Skeletal muscle tissue (tissue), 4 donors: ENCODE results near the gene UPK3A. TPM values are rescaled to one million over a fixed set of nuclear protein-coding genes. Genes with fewer than 3 reads are reported as not detected.

Experiments used
- H3K27ac ChIP-seq: one replicate; pipeline ENCODE4 v1.7.0; 2013; ENCODE audit warnings: mild to moderate bottlenecking, low read depth, low read length, inconsistent platforms
- H3K27me3 ChIP-seq, 3 donors: one replicate each; pipeline ENCODE4 v1.7.0; 2013; ENCODE audit warnings: low read length in 3 of 3; ENCODE audit not compliant: control insufficient read depth in 3 of 3, insufficient read depth in 3 of 3
- H3K36me3 ChIP-seq, 3 donors: one replicate each; pipeline ENCODE4 v1.7.0; 2013; ENCODE audit warnings: low read length in 3 of 3; ENCODE audit not compliant: control insufficient read depth in 3 of 3, insufficient read depth in 3 of 3
- H3K4me1 ChIP-seq, 3 donors: one replicate each; pipeline ENCODE4 v1.7.0; 2013; ENCODE audit warnings: low read length in 3 of 3, mild to moderate bottlenecking in 3 of 3; ENCODE audit not compliant: control insufficient read depth in 3 of 3, insufficient read depth in 3 of 3
- H3K4me3 ChIP-seq, 3 donors: one replicate each; pipeline ENCODE4 v1.7.0; 2013; ENCODE audit warnings: low read length in 3 of 3
- H3K9ac ChIP-seq, 3 donors: one replicate each; pipeline ENCODE4 v1.7.0; 2013; ENCODE audit warnings: low read length in 3 of 3, mild to moderate bottlenecking in 3 of 3, moderate library complexity in 2 of 3, low read depth in 1 of 3
- H3K9me3 ChIP-seq, 3 donors: one replicate each; pipeline ENCODE4 v1.7.0; 2013; ENCODE audit warnings: low read length in 3 of 3; ENCODE audit not compliant: control insufficient read depth in 3 of 3
- total RNA-seq: library from RNA; depleted of rRNA; stranded (reverse); fragments of >200 nt; gene quantifications from one replicate; pipeline ENCODE4 v1.2.3, GENCODE V29; 2014
- donor health status: Osteomylitis.

Gene UPK3A
- total RNA-seq, 1 donor from 2014 or later, result not detected

DNA sequence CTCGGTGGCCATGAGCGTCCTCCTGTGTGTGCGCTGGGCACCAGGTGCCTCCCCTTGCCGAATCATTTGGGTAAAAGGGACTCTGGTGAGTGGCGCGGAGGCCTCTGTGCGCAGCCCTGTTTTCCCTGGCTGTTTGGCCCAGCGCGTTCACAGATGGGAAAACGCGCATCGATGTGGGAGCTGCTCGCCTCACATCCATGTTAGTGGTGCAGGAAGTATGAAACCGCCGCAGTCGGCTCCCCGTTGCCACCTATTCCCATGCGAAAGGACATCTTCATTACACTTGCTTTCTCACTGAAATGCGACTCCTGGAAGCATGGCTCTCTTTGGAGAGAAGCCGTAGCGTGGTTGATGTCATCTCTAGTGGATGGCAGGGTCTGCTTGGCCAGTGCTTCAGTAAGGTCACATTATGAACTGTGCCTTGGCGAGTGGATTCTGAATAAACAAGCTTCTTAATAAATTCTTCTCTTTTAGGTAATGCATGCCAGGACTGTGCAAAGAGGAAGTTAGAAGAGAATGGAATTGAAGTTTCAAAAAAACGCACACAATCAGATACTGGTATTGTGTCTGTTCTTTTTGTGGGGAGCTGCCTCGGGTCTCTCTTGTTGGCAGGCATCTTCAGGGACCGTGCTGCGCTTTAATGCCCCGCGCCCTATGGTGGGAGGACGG, 51.2 kb downstream of the UPK3A start:
- Histone ChIP-seq H3K4me1 (peaks cover 52 to 63% (median 63%) of the 10 kb centered on the region in 3 donors), H3K36me3 (peaks cover 5 to 21% (median 15%) of the 10 kb centered on the region in 3 donors), H3K27me3 (no peaks in the 10 kb centered on the region), H3K4me3 (peak overlapping the region in 2 of 3 donors; percentile 12 to 54), H3K9me3 (no peaks in the 10 kb centered on the region), H3K9ac (peak overlapping the region in 2 of 3 donors; percentile 43 to 79), H3K27ac (peak overlapping the region; percentile 81)

DNA sequence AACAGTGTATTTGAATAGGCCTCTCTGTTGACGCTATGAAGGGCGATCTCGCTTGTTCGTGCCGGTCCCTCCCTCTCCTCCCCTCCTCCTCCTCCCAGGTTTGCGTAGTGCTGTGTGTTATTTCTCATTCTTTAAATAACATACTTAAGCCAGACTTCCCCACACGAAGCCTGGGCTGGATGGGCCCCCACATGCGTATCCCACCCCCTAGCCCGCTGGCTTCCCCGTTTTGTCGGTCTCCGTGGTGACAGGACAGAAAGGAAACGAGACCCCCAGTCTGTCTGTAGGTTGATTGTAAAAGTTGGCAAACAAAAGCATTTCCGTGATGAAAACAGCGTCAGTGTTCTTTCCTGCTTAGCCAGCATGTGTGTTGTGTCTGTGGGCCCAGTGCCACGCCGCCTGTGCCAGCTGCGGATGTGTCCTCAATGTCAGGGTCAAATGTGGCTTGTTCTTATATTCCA, 52.3 kb downstream of the UPK3A start:
- peaks cover 45 to 54% (median 53%) of the 10 kb centered on the region in 3 donors for H3K4me1 ChIP-seq

GRCh38 chr22:45337536-45337935, 52.8 kb downstream of the UPK3A start:
- no peaks in the 10 kb centered on the region for H3K27me3 ChIP-seq
- H3K9ac ChIP-seq, result peak overlapping the region in 1 of 3 donors; percentile 79
- peaks cover 41 to 49% (median 48%) of the 10 kb centered on the region in 3 donors for H3K4me1 ChIP-seq
- H3K27ac ChIP-seq, result no peak overlapping the region
- H3K9me3 ChIP-seq, result no peaks in the 10 kb centered on the region
- H3K36me3 ChIP-seq, result peaks cover 18 to 21% (median 21%) of the 10 kb centered on the region in 3 donors
- no peak overlapping the region for H3K4me3 ChIP-seq

More for the DNA sequence above, 52.3 kb downstream of the UPK3A start:
- Histone ChIP-seq H3K9me3 (no peaks in the 10 kb centered on the region), H3K9ac (peak overlapping the region in 2 of 3 donors; percentile 51 to 79), H3K27me3 (no peaks in the 10 kb centered on the region), H3K4me3 (peak overlapping the region; percentile 39 to 69 (median 62)), H3K36me3 (peaks cover 15 to 20% (median 19%) of the 10 kb centered on the region in 3 donors), H3K27ac (peak overlapping the region; percentile 77)

GRCh38 chr22:45338795-45339194, 54.0 kb downstream of the UPK3A start:
- H3K36me3 ChIP-seq, result peaks cover 18 to 21% (median 21%) of the 10 kb centered on the region in 3 donors
- peaks cover 37 to 42% (median 40%) of the 10 kb centered on the region in 3 donors for H3K4me1 ChIP-seq

DNA sequence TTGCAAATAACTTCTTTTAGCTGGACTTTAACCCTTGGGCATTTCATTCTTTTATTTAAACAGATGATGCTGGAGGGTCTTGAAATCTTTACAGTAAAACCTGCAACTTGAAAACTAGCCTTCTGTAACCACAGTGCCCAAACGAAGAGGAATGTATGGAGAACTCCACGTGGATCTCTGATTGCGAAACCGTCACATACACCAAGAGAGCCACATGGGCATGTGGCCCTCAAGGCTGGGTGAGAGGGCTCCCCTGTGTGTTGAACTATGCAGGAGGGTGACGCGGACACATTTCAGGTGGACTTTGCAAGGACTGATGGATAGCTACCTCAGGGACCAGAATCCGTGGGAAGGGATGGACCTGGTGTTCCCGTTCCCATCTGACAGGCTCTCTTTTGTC, 55.6 kb downstream of the UPK3A start:
- Histone ChIP-seq H3K4me3 (no peak overlapping the region), H3K27me3 (no peaks in the 10 kb centered on the region), H3K36me3 (peaks cover 18 to 24% (median 21%) of the 10 kb centered on the region in 3 donors)

More at GRCh38 chr22:45338795-45339194, 54.0 kb downstream of the UPK3A start:
- Histone ChIP-seq H3K9ac (no peak overlapping the region), H3K9me3 (no peaks in the 10 kb centered on the region), H3K27ac (no peak overlapping the region), H3K27me3 (no peaks in the 10 kb centered on the region), H3K4me3 (no peak overlapping the region)

GRCh38 chr22:45341498-45341897, 56.7 kb downstream of the UPK3A start:
- peaks cover 18 to 24% (median 20%) of the 10 kb centered on the region in 3 donors for H3K36me3 ChIP-seq

More for the DNA sequence above, 55.6 kb downstream of the UPK3A start:
- Histone ChIP-seq H3K9ac (no peak overlapping the region), H3K27ac (no peak overlapping the region), H3K4me1 (peaks cover 24 to 27% (median 26%) of the 10 kb centered on the region in 3 donors), H3K9me3 (no peaks in the 10 kb centered on the region)

GRCh38 chr22:45343143-45343542, 58.4 kb downstream of the UPK3A start:
- H3K9ac ChIP-seq, result no peak overlapping the region
- H3K4me1 ChIP-seq, result no peaks in the 10 kb centered on the region
- H3K36me3 ChIP-seq, result peaks cover 17 to 24% (median 18%) of the 10 kb centered on the region in 3 donors
- H3K9me3 ChIP-seq, result no peaks in the 10 kb centered on the region
- no peak overlapping the region for H3K27ac ChIP-seq
- no peaks in the 10 kb centered on the region for H3K27me3 ChIP-seq
- no peak overlapping the region for H3K4me3 ChIP-seq

More at GRCh38 chr22:45341498-45341897, 56.7 kb downstream of the UPK3A start:
- Histone ChIP-seq H3K27ac (no peak overlapping the region), H3K9ac (peak overlapping the region in 1 of 3 donors; percentile 1), H3K9me3 (no peaks in the 10 kb centered on the region), H3K27me3 (no peaks in the 10 kb centered on the region), H3K4me3 (no peak overlapping the region), H3K4me1 (peaks cover 12 to 15% (median 14%) of the 10 kb centered on the region in 3 donors)

DNA sequence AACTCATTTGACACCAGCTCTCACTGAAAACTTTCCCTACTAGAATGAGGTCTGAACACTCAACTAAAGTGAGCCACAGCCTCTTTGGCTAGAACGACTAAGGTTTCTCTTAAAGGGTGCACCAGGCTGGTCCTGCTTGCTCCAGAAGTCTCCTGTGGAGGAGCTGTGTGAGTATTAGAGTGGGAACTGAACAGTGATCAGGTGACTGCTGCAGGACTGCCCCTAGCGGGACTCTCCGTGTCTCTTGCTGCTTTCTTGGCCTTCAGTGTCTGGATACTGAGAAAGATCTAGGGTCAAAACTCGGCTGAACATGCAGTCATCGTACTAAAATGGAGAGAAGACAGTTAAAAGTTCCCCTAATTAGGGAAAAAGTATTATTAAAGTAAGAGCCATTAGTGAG, 59.6 kb downstream of the UPK3A start:
- H3K9me3 ChIP-seq, result no peaks in the 10 kb centered on the region
- peaks cover 17 to 18% (median 17%) of the 10 kb centered on the region in 3 donors for H3K36me3 ChIP-seq
- no peak overlapping the region for H3K4me3 ChIP-seq
- no peaks in the 10 kb centered on the region for H3K27me3 ChIP-seq
- no peak overlapping the region for H3K27ac ChIP-seq
- no peaks in the 10 kb centered on the region for H3K4me1 ChIP-seq
- H3K9ac ChIP-seq, result no peak overlapping the region
